ENCODE results near the gene CPVL.

GRCh38 chr7:29145553-29146056 lies 732 bp downstream of the CPVL start:
- no peak for TF ChIP-seq CTCF (IDR thresholded peaks at IDR 0.05; ENCODE audit: control extremely low read depth in 1 of 3, insufficient read depth in 1 of 3, low read depth in 1 of 3, low read length in 3 of 3)
- no peak for TF ChIP-seq ATF2 (IDR thresholded peaks at IDR 0.05; ENCODE audit: low read length)
- no peak for TF ChIP-seq CEBPB (IDR thresholded peaks at IDR 0.05; ENCODE audit: low read depth, low read length)
- no peak for TF ChIP-seq KDM4A (IDR thresholded peaks at IDR 0.05; ENCODE audit: low read depth, low read length, severe bottlenecking)
- no peak for TF ChIP-seq RNF2 (IDR thresholded peaks at IDR 0.05; ENCODE audit: borderline replicate concordance, low read depth, low read length, missing control alignments, poor library complexity, severe bottlenecking)
- no peak for TF ChIP-seq GABPA (IDR thresholded peaks at IDR 0.05; ENCODE audit: borderline replicate concordance, insufficient read depth, low read length)
- TF ChIP-seq TAF1 (IDR thresholded peaks at IDR 0.05; ENCODE audit: low read depth, low read length): no peak
- no peak for TF ChIP-seq EP300 (IDR thresholded peaks at IDR 0.05; ENCODE audit: borderline replicate concordance in 1 of 2, low read depth in 2 of 2, low read length in 2 of 2)
- no peak for TF ChIP-seq RFX5 (IDR thresholded peaks at IDR 0.05; ENCODE audit: borderline replicate concordance, low read depth, low read length)
- TF ChIP-seq POLR2AphosphoS5 (IDR thresholded peaks at IDR 0.05; ENCODE audit: low read depth, low read length): no peak
- no peak for TF ChIP-seq POLR2A (IDR thresholded peaks at IDR 0.05; ENCODE audit: control extremely low read depth in 1 of 2, low read depth in 2 of 2, low read length in 2 of 2)
- no peak for TF ChIP-seq RAD21 (IDR thresholded peaks at IDR 0.05 in 1 of 2, conservative IDR thresholded peaks at IDR 0.05 in 1 of 2; ENCODE audit: low read depth in 2 of 2, low read length in 2 of 2)
- no peak for TF ChIP-seq SP1 (IDR thresholded peaks at IDR 0.05; ENCODE audit: low read depth, low read length)

All from H1 (cell line).